Cardiac septum (tissue), 1 donor: ENCODE data around the gene C5. TPM values are rescaled to one million over a fixed set of nuclear protein-coding genes. Genes with fewer than 3 reads are reported as not detected.
A peak's percentile ranks its signal among the peaks of the same experiment; 100 is the strongest.
"Not testable (repeated sequence)": the region's sequence is repeated elsewhere in the genome, so short reads cannot be mapped to it uniquely, and the experiment has no call there.

ENCODE experiments used
- DNase-seq: peaks from one replicate; pipeline ENCODE4 v3.0.0-alpha.2; 2020; ENCODE audit warnings: low spot score
- intact Hi-C: fragments of 100-400 bp; cut with DNase I; formaldehyde crosslinking; loops from one replicate; pipeline ENCODE4 v1.14.0; 2022
- long read RNA-seq: library from polyadenylated mRNA; unstranded; transcript quantifications from one replicate; pipeline ENCODE4 v2.0.0, GENCODE V29; 2021
- total RNA-seq: library from RNA; stranded (reverse); fragmentation: NEBNext Ultra II Directional; extraction: Animal tissue kit (Norgen Biotek cat#: 25700); gene quantifications from one replicate; pipeline ENCODE4 v1.2.1, GENCODE V29; 2021
- donor health status: DM: no; HTN: no; CAD: no.

The C5 gene
- 1.1 TPM for total RNA-seq
- long read RNA-seq = 0 reads

- intact Hi-C loops = no loop called here
- no peak for DNase-seq
Measured at GRCh38 chr9:121050128-121050988, at the start of gene C5. TSS of gene C5 (minus strand) at chr9:121050275. CDS start at chr9:121050246, 29 bp downstream.

- intact Hi-C loops = no loop called here
- no peak for DNase-seq
Measured at GRCh38 chr9:121098567-121099198, 48.6 kb upstream of the C5 start.

DNA sequence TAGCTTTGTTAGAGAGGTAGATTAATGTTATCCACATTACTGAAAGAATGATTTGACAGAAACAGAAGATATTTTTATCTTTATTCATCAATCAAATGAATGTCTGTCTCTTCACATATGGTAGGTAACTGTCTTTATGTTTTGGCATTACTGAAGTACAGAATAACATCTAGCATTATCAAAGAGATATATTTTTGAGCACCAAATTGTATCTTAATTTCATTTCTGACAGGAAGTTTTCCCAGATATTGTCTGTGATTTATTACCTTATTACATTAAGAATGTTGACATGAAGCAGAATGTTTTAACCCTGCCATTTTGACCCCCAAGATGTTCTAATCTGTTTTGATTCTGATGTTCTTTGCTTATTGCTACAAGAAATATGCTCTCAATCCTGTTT, 45.0 kb upstream of the C5 start:
- intact Hi-C loops = no loop called here
- DNase-seq = no peak

GRCh38 chr9:121090743-121091142, 40.7 kb upstream of the C5 start:
- DNase-seq, intact Hi-C loops: not testable (repeated sequence)

GRCh38 chr9:121088576-121088975, 38.5 kb upstream of the C5 start:
- intact Hi-C loops = no loop called here

DNA sequence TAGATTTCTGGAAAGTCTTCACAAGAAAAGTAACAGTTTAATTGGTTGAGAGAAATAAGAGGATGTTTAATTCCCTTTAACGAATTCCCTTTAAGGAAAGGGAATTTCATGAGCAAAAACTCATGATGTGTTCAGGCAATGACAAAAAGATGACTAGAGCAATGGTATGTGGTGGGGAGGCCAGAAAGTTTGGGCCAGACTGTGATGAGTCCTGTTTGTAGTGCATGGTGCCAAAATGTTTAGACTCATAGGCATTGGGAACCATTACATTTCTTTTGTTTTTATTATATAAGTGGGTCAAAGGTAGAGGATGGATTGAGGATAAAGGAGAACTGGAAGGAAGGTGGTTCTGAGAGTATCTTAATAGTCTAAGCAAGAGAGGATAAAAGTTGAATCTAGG, 35.6 kb upstream of the C5 start:
- no peak for DNase-seq
- intact Hi-C loops = no loop called here

More at GRCh38 chr9:121088576-121088975, 38.5 kb upstream of the C5 start:
- DNase-seq = no peak

GRCh38 chr9:121082075-121082474, 32.0 kb upstream of the C5 start:
- DNase-seq = no peak
- intact Hi-C loops = no loop called here

GRCh38 chr9:121075251-121076036, 25.4 kb upstream of the C5 start:
- DNase-seq = no peak
- intact Hi-C loops = loop anchor here (2.0 kb wide), 1 partner anchor 45 kb away; no protein-coding TSS in a partner anchor

- intact Hi-C loops = loop anchor here (2.0 to 5.0 kb wide), 2 partner anchors 46 to 137 kb away; no protein-coding TSS in a partner anchor
Measured at GRCh38 chr9:121074370-121075250, 24.5 kb upstream of the C5 start, which contains the start of gene CNTRL. TSS of gene CNTRL (plus strand) at chr9:121074955. CDS start at chr9:121088327, 13,372 bp downstream.

GRCh38 chr9:121073038-121073437, 23.0 kb upstream of the C5 start:
- intact Hi-C loops = loop anchor here (5.0 kb wide), 1 partner anchor 136 kb away; no protein-coding TSS in a partner anchor
- no peak for DNase-seq

More at GRCh38 chr9:121074370-121075250, 24.5 kb upstream of the C5 start, which contains the start of gene CNTRL:
- DNase-seq = peak; percentile 94

GRCh38 chr9:121071756-121072421, 21.8 kb upstream of the C5 start:
- intact Hi-C loops = loop anchor here (5.0 kb wide), 1 partner anchor 135 kb away; no protein-coding TSS in a partner anchor
- DNase-seq = no peak

DNA sequence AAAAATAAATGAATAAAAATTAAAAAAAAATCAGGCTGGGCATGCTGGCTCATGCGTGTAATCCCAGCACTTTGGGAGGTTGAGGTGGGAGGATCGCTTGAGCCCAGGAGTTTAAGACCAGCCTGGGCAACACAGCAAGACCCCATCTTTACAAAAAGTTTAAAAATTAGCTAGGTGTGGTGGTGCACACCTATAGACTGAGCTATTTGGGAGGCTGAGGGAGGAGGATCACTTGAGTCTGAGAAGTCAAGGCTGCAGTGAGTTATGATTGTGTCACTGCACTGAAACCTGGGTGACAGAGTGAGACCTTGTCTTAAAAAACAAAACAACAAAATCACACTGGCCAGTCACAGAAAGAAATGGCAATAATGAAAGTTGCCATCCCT, 21.3 kb upstream of the C5 start:
- intact Hi-C loops = loop anchor here (5.0 kb wide), 1 partner anchor 134 kb away; no protein-coding TSS in a partner anchor

GRCh38 chr9:121069396-121069795, 19.3 kb upstream of the C5 start:
- no peak for DNase-seq
- intact Hi-C loops = no loop called here

More for the DNA sequence above, 21.3 kb upstream of the C5 start:
- no peak for DNase-seq

DNA sequence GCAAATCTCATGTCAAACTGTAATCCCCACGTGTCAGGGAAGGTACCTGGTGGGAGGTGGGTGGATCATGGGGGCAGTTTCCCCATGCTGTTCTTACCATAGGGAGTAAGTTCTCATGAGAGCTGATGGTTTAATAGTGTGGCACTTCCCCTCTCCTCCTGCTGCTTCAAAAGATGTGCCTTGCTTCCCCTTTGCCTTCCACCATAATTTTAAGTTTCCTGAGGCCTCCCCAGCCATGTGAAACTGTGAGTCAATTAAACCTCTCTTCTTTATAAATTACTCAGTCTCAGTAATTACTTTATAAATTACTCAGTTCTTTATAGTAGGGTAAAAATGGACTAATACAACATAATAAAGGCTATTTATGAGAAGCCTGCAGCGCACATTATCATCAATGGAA, 17.6 kb upstream of the C5 start:
- DNase-seq = no peak
- intact Hi-C loops = no loop called here

DNA sequence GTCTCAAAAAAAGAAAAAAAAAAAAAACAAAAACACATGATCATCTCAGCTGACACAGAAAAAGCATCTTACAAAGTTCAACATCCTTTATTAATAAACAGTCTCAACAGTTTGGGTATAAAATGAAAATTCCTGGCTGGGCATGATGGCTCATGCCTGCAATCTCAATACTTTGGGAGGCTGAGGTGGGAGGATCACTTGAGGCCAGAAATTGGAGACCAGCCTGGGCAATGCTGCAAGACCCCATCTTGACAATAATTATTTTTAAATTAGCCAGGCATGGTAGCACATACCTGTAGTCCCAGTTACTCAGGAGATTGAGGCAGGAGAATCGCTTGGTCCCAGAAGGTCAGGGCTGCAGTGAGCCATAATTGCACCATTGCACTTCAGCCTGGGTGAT, 16.8 kb upstream of the C5 start:
- DNase-seq = no peak
- intact Hi-C loops = no loop called here

GRCh38 chr9:121059998-121060636, 10.0 kb upstream of the C5 start:
- no peak for DNase-seq

GRCh38 chr9:121059513-121059912, 9.4 kb upstream of the C5 start:
- intact Hi-C loops = loop anchor here (5.0 kb wide), 1 partner anchor 72 kb away; no protein-coding TSS in a partner anchor
- no peak for DNase-seq

More at GRCh38 chr9:121059998-121060636, 10.0 kb upstream of the C5 start:
- intact Hi-C loops = loop anchor here (5.0 kb wide), 2 partner anchors 73 to 303 kb away; no protein-coding TSS in a partner anchor
